ENCODE results near the gene ZBTB25. TPM values are rescaled to one million over a fixed set of nuclear protein-coding genes. Genes with fewer than 3 reads are reported as not detected.

The ZBTB25 gene
- total and polyA plus RNA-seq, 12 donors = 4.4 to 17.2 (median 11.0) TPM

- Histone ChIP-seq H3K36me3 (replicated peaks in 1 of 2) (no peaks in the 10 kb centered on the region), H3K4me3 (no peak overlapping the region), H3K27me3 (no peaks in the 10 kb centered on the region), H3K4me1 (replicated peaks in 1 of 2) (no peaks in the 10 kb centered on the region), H3K9me3 (replicated peaks in 1 of 3) (no peaks in the 10 kb centered on the region), H3K27ac (no peak overlapping the region)
- TF ChIP-seq CTCF (IDR thresholded peaks at IDR 0.05) = no peak
- TF ChIP-seq POLR2A (IDR thresholded peaks at IDR 0.05) = no peak
- whole genome bisulfite sequencing, 4 donors = 71 to 84% (median 77%) methylated on average over 2 of the region's 2 CpGs
- intact Hi-C loops (cut with DNase I) = loop anchor here in 1 of 2 donors (10.0 kb wide), 1 partner anchor 49 kb away; no protein-coding TSS in a partner anchor
- DNase-seq = no peak
Observed at GRCh38 chr14:64474041-64474440, 29.6 kb downstream of the ZBTB25 start.

GRCh38 chr14:64468451-64468850, 35.2 kb downstream of the ZBTB25 start:
- no peak overlapping the region for H3K4me3 ChIP-seq
- WGBS, 4 donors = 69 to 83% (median 79%) methylated on average over 3 of the region's 3 CpGs
- no peaks in the 10 kb centered on the region for H3K9me3 ChIP-seq (replicated peaks in 1 of 3)
- no peaks in the 10 kb centered on the region for H3K36me3 ChIP-seq (replicated peaks in 1 of 2)
- no peak for DNase-seq
- H3K27me3 ChIP-seq = no peaks in the 10 kb centered on the region
- intact Hi-C loops (cut with DNase I) = no loop called here
- H3K4me1 ChIP-seq (replicated peaks in 1 of 2) = peaks cover 9 to 12% of the 10 kb centered on the region in 2 donors
- no peak overlapping the region for H3K27ac ChIP-seq
- TF ChIP-seq CTCF (IDR thresholded peaks at IDR 0.05) = no peak
- no peak for TF ChIP-seq POLR2A (IDR thresholded peaks at IDR 0.05)

GRCh38 chr14:64467566-64467965, 36.1 kb downstream of the ZBTB25 start:
- H3K27me3 ChIP-seq = no peaks in the 10 kb centered on the region
- no peak for DNase-seq
- TF ChIP-seq POLR2A (IDR thresholded peaks at IDR 0.05) (no peak), CTCF (IDR thresholded peaks at IDR 0.05) (no peak)
- H3K4me1 ChIP-seq (replicated peaks in 1 of 2) = peaks cover 9 to 12% of the 10 kb centered on the region in 2 donors
- no peaks in the 10 kb centered on the region for H3K36me3 ChIP-seq (replicated peaks in 1 of 2)
- H3K4me3 ChIP-seq = no peak overlapping the region
- no peak overlapping the region for H3K27ac ChIP-seq
- intact Hi-C loops (cut with DNase I) = no loop called here
- no peaks in the 10 kb centered on the region for H3K9me3 ChIP-seq (replicated peaks in 1 of 3)

- no peak overlapping the region for H3K4me3 ChIP-seq
- TF ChIP-seq CTCF (IDR thresholded peaks at IDR 0.05) (no peak), POLR2A (IDR thresholded peaks at IDR 0.05) (no peak)
- no peaks in the 10 kb centered on the region for H3K36me3 ChIP-seq (replicated peaks in 1 of 2)
- no peaks in the 10 kb centered on the region for H3K27me3 ChIP-seq
- intact Hi-C loops (cut with DNase I) = no loop called here
- WGBS, 4 donors = 80 to 88% (median 82%) methylated on average over 3 of the region's 3 CpGs
- H3K27ac ChIP-seq = no peak overlapping the region
- no peaks in the 10 kb centered on the region for H3K9me3 ChIP-seq (replicated peaks in 1 of 3)
- no peak for DNase-seq
- peaks cover 9 to 12% of the 10 kb centered on the region in 2 donors for H3K4me1 ChIP-seq (replicated peaks in 1 of 2)
Observed at GRCh38 chr14:64467101-64467500, 36.5 kb downstream of the ZBTB25 start.

Measured in adrenal gland (tissue), 12 donors.